ENCODE data around the gene CLEC16A.

DNA sequence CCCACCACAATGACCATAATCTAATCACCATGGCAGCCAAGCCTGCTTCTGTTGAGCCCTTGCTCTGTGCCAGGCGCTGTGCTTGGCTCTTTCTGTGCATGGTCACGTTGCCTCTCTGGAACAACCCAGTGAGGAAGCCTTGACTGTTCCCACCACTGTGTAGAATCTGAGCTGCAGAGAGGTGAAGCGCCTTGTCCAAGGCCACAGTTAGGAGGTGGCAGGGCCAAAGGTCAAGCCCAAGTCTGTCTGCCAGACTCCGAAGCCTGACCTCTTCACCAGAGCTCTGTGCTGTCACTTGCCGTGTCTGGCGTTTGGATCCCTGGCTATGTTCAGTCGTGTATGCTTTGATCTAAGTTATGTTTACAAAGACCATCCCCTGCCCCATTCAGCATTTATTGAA lies 10.5 kb downstream of the CLEC16A start:
- TF ChIP-seq, protein P1, sequence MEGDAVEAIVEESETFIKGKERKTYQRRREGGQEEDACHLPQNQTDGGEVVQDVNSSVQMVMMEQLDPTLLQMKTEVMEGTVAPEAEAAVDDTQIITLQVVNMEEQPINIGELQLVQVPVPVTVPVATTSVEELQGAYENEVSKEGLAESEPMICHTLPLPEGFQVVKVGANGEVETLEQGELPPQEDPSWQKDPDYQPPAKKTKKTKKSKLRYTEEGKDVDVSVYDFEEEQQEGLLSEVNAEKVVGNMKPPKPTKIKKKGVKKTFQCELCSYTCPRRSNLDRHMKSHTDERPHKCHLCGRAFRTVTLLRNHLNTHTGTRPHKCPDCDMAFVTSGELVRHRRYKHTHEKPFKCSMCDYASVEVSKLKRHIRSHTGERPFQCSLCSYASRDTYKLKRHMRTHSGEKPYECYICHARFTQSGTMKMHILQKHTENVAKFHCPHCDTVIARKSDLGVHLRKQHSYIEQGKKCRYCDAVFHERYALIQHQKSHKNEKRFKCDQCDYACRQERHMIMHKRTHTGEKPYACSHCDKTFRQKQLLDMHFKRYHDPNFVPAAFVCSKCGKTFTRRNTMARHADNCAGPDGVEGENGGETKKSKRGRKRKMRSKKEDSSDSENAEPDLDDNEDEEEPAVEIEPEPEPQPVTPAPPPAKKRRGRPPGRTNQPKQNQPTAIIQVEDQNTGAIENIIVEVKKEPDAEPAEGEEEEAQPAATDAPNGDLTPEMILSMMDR (IDR thresholded peaks at IDR 0.05): no peak
- TF ChIP-seq EZH2 (IDR thresholded peaks at IDR 0.05; ENCODE audit: borderline replicate concordance, insufficient read depth, low read depth, low read length, poor library complexity, severe bottlenecking): no peak
